GM23338 (cell line): ENCODE results near the gene AMOTL1. TPM values are rescaled to one million over a fixed set of nuclear protein-coding genes. Genes with fewer than 3 reads are reported as not detected.

Experiments
- ATAC-seq: fragments of 200-7000 bp; cut with Tn5 transposase; 3 replicates; pipeline ENCODE4 v1.9.1; 2020
- DNase-seq: peaks from one replicate; pipeline ENCODE4 v3.0.0-alpha.2; 2015; ENCODE audit warnings: low spot score
- H2AFZ ChIP-seq: fragments of 200-600 bp; sonication (generic); 2 replicates; pipeline ENCODE4 v1.8.0; 2016; ENCODE audit warnings: antibody characterized with exemption, mild to moderate bottlenecking, moderate library complexity
- H3F3A ChIP-seq: fragments of 200-600 bp; sonication (generic); replicated peaks from 2 replicates; pipeline ENCODE4 v1.8.0; 2017; ENCODE audit warnings: antibody characterized with exemption, mixed run types, low read depth
- H3K27ac ChIP-seq: fragments of 200-600 bp; sonication (generic); 2 replicates; pipeline ENCODE4 v1.6.1; 2016; ENCODE audit warnings: low read depth
- H3K27me3 ChIP-seq: fragments of 200-600 bp; sonication (generic); 2 replicates; pipeline ENCODE4 v1.8.0; 2016; ENCODE audit warnings: mild to moderate bottlenecking, mixed run types, moderate library complexity; ENCODE audit not compliant: insufficient read depth
- H3K36me3 ChIP-seq: fragments of 200-600 bp; sonication (generic); 2 replicates; pipeline ENCODE4 v1.8.0; 2016; ENCODE audit warnings: mild to moderate bottlenecking; ENCODE audit not compliant: insufficient read depth
- H3K4me1 ChIP-seq: fragments of 200-600 bp; sonication (generic); 2 replicates; pipeline ENCODE4 v1.8.0; 2016; ENCODE audit warnings: mild to moderate bottlenecking, moderate library complexity; ENCODE audit not compliant: insufficient read depth
- H3K4me2 ChIP-seq: fragments of 200-600 bp; sonication (generic); 2 replicates; pipeline ENCODE4 v1.7.1; 2017; ENCODE audit warnings: mixed run types
- H3K4me3 ChIP-seq: fragments of 200-600 bp; sonication (generic); 2 replicates; pipeline ENCODE4 v1.6.1; 2016; ENCODE audit warnings: mixed run types
- H3K79me2 ChIP-seq: fragments of 200-600 bp; sonication (generic); replicated peaks from 2 replicates; pipeline ENCODE4 v1.8.0; 2017; ENCODE audit warnings: mild to moderate bottlenecking; ENCODE audit not compliant: insufficient read depth
- H3K9me2 ChIP-seq: fragments of 200-600 bp; sonication (generic); 2 replicates; pipeline ENCODE4 v1.8.0; 2017; ENCODE audit not compliant: insufficient read depth
- H4K20me1 ChIP-seq: fragments of 200-600 bp; sonication (generic); replicated peaks from 2 replicates; pipeline ENCODE4 v1.8.0; 2017; ENCODE audit warnings: mild to moderate bottlenecking; ENCODE audit not compliant: insufficient read depth
- H3K27ac Mint-ChIP-seq: 2 replicates; pipeline ENCODE4 v1.8.0; 2020; ENCODE audit warnings: inconsistent platforms, mild to moderate bottlenecking, moderate library complexity, mixed read lengths
- H3K27me3 Mint-ChIP-seq: 3 replicates; pipeline ENCODE4 v1.8.0; 2022; ENCODE audit warnings: low read depth, mild to moderate bottlenecking, moderate library complexity, mixed read lengths, inconsistent platforms; ENCODE audit not compliant: insufficient read depth, poor library complexity
- H3K36me3 Mint-ChIP-seq: 3 replicates; pipeline ENCODE4 v1.8.0; 2021; ENCODE audit warnings: low read depth, mild to moderate bottlenecking, inconsistent platforms, moderate library complexity, mixed read lengths
- H3K4me1 Mint-ChIP-seq: 3 replicates; pipeline ENCODE4 v1.8.0; 2020; ENCODE audit warnings: mild to moderate bottlenecking, inconsistent platforms, mixed read lengths
- H3K4me3 Mint-ChIP-seq: 3 replicates; pipeline ENCODE4 v1.8.0; 2021; ENCODE audit warnings: moderate library complexity, mild to moderate bottlenecking, inconsistent platforms, mixed read lengths
- H3K9me3 Mint-ChIP-seq: 3 replicates; pipeline ENCODE4 v1.8.0; 2020; ENCODE audit warnings: moderate library complexity, mild to moderate bottlenecking, inconsistent platforms, mixed read lengths
- CREB1 ChIP-seq: fragments of 250-450 bp; sonication (Bioruptor Pico); IDR thresholded peaks from 2 replicates; pipeline ENCODE4 v1.5.0; 2020; ENCODE audit warnings: low read depth, mild to moderate bottlenecking, moderate library complexity
- EZH2 ChIP-seq: fragments of 200-600 bp; sonication (generic); IDR thresholded peaks from one replicate; pipeline ENCODE4 v1.8.0; 2017; ENCODE audit warnings: antibody characterized with exemption, mild to moderate bottlenecking, low read depth; ENCODE audit not compliant: unreplicated experiment
- JUNB ChIP-seq: IDR thresholded peaks from one replicate; pipeline ENCODE4 v1.6.1; 2016; ENCODE audit warnings: antibody characterized with exemption; ENCODE audit not compliant: unreplicated experiment
- NANOG ChIP-seq: IDR thresholded peaks from 2 replicates; pipeline ENCODE4 v1.6.1; 2016; ENCODE audit warnings: antibody characterized with exemption, borderline replicate concordance
- POLR2AphosphoS5 ChIP-seq: IDR thresholded peaks from 2 replicates; pipeline ENCODE4 v1.6.1; 2016; ENCODE audit warnings: antibody characterized with exemption, low read depth
- STAT1 ChIP-seq: IDR thresholded peaks from one replicate; pipeline ENCODE4 v1.6.1; 2016; ENCODE audit warnings: antibody characterized with exemption; ENCODE audit not compliant: unreplicated experiment
- ZNF331 ChIP-seq: fragments of 250-450 bp; sonication (Bioruptor Pico); IDR thresholded peaks from 2 replicates; pipeline ENCODE4 v1.5.0; 2020; ENCODE audit warnings: low read depth, mild to moderate bottlenecking, moderate library complexity
- ZNF462 ChIP-seq: fragments of 250-450 bp; sonication (Bioruptor Pico); IDR thresholded peaks from 2 replicates; pipeline ENCODE4 v1.5.0; 2020; ENCODE audit warnings: mild to moderate bottlenecking, moderate library complexity
- polyA plus RNA-seq: library from polyadenylated mRNA; unstranded; fragments of >200 nt; fragmentation: Nextera tagmentation; extraction: Ambion mirVana; gene quantifications from 2 replicates; pipeline ENCODE4 v1.2.1, GENCODE V29; 2016
- total RNA-seq: library from RNA; depleted of rRNA; stranded (reverse); fragments of >200 nt; shearing (Covaris generic); gene quantifications from 2 replicates; pipeline ENCODE4 v1.2.3, GENCODE V29; 2014
- TF ChIP-seq, protein P1 (sequence below), 2 experiments: fragments of 200-600 bp in 1 of 2; sonication (generic) in 1 of 2; conservative IDR thresholded peaks; 2 replicates each; pipeline versions ENCODE4 v1.5.1 to v1.6.1; 2016 to 2017; ENCODE audit warnings: antibody characterized with exemption in 2 of 2, low read depth in 2 of 2, mild to moderate bottlenecking in 2 of 2, moderate library complexity in 1 of 2
- TF ChIP-seq, protein P2 (sequence below): IDR thresholded peaks from one replicate; pipeline ENCODE4 v1.6.1; 2018; ENCODE audit warnings: antibody characterized with exemption; ENCODE audit not compliant: unreplicated experiment

AMOTL1 gene
- total and polyA plus RNA-seq, 2 experiments from 2014 or later = 4.3 to 18.7 TPM

DNA sequence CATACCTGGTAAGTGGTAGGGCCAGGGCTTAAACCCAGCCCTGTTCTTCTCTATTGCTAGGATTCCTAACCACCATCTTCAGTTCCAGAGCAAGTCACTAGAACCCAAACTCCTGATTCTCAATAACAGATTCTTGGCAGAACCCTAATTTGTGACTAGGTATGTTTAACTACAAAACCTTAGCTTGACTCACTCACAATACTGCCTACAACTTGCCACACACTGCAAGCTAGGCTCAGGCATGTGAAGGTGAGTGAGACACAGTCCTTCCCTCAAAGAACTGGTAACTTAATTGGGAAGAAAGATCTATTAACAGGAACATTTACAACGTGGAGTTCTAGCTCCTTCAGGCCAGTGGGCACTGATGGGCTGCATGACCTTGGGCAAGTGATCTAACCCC, 14.5 kb upstream of the AMOTL1 start (continued):
- TF ChIP-seq, protein P1, sequence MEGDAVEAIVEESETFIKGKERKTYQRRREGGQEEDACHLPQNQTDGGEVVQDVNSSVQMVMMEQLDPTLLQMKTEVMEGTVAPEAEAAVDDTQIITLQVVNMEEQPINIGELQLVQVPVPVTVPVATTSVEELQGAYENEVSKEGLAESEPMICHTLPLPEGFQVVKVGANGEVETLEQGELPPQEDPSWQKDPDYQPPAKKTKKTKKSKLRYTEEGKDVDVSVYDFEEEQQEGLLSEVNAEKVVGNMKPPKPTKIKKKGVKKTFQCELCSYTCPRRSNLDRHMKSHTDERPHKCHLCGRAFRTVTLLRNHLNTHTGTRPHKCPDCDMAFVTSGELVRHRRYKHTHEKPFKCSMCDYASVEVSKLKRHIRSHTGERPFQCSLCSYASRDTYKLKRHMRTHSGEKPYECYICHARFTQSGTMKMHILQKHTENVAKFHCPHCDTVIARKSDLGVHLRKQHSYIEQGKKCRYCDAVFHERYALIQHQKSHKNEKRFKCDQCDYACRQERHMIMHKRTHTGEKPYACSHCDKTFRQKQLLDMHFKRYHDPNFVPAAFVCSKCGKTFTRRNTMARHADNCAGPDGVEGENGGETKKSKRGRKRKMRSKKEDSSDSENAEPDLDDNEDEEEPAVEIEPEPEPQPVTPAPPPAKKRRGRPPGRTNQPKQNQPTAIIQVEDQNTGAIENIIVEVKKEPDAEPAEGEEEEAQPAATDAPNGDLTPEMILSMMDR (conservative IDR thresholded peaks at IDR 0.05; ENCODE audit: low read depth in 2 of 2) = no peak
- no peak for TF ChIP-seq ZNF331 (CRISPR knock-in tag)
- TF ChIP-seq, protein P2, sequence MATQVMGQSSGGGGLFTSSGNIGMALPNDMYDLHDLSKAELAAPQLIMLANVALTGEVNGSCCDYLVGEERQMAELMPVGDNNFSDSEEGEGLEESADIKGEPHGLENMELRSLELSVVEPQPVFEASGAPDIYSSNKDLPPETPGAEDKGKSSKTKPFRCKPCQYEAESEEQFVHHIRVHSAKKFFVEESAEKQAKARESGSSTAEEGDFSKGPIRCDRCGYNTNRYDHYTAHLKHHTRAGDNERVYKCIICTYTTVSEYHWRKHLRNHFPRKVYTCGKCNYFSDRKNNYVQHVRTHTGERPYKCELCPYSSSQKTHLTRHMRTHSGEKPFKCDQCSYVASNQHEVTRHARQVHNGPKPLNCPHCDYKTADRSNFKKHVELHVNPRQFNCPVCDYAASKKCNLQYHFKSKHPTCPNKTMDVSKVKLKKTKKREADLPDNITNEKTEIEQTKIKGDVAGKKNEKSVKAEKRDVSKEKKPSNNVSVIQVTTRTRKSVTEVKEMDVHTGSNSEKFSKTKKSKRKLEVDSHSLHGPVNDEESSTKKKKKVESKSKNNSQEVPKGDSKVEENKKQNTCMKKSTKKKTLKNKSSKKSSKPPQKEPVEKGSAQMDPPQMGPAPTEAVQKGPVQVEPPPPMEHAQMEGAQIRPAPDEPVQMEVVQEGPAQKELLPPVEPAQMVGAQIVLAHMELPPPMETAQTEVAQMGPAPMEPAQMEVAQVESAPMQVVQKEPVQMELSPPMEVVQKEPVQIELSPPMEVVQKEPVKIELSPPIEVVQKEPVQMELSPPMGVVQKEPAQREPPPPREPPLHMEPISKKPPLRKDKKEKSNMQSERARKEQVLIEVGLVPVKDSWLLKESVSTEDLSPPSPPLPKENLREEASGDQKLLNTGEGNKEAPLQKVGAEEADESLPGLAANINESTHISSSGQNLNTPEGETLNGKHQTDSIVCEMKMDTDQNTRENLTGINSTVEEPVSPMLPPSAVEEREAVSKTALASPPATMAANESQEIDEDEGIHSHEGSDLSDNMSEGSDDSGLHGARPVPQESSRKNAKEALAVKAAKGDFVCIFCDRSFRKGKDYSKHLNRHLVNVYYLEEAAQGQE = no peak
- no peak for TF ChIP-seq CREB1 (CRISPR knock-in tag)
- TF ChIP-seq NANOG = no peak
- TF ChIP-seq EZH2 = no peak

DNA sequence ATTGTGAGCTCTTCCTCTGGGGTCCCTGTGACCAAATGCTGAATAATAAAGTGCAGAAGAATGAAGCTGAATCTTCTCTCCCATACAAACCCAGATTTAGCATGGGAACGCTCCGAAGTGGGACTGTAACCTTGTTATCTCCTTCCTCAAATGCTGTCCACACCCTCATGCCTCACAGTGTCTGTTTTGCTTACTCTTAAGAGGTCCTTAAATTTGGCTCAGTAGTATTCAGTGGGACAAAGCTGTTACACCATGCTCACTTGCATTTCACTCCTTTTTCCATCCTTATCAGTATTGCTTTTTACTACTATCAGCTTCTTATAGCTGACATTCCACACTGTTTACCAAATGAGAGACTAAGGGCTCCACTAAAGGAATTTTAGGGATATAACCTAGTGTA, 13.8 kb upstream of the AMOTL1 start:
- Histone ChIP-seq H3K27ac (no peak overlapping the region), H3F3A (no peaks in the 10 kb centered on the region), H3K79me2 (no peaks in the 10 kb centered on the region; the same call in 1 of the 2 replicates), H3K4me1 (peaks cover 8% of the 10 kb centered on the region), H3K36me3 (no peaks in the 10 kb centered on the region), H3K9me2 (no peaks in the 10 kb centered on the region), H3K27me3 (no peaks in the 10 kb centered on the region), H3K4me3 (no peak overlapping the region), H2AFZ (no peak overlapping the region), H4K20me1 (no peaks in the 10 kb centered on the region), H3K4me2 (no peak overlapping the region)
- no peak overlapping the region for H3K27ac Mint-ChIP-seq
- H3K9me3 Mint-ChIP-seq = no peaks in the 10 kb centered on the region
- DNase-seq = no peak
- peaks cover 52% of the 10 kb centered on the region for H3K4me1 Mint-ChIP-seq
- H3K4me3 Mint-ChIP-seq = no peak overlapping the region
- H3K36me3 Mint-ChIP-seq = no peaks in the 10 kb centered on the region
- ATAC-seq = no peak
- peaks cover 1% of the 10 kb centered on the region for H3K27me3 Mint-ChIP-seq
- no peak for TF ChIP-seq POLR2AphosphoS5
- no peak for TF ChIP-seq STAT1
- no peak for TF ChIP-seq NANOG
- no peak for TF ChIP-seq ZNF462
- TF ChIP-seq, protein P2 = no peak
- no peak for TF ChIP-seq JUNB
- TF ChIP-seq ZNF331 (CRISPR knock-in tag) = no peak
- TF ChIP-seq EZH2 = no peak
